HepG2 (cell line): Measurements from ENCODE around the gene ZNF175. TPM values are rescaled to one million over a fixed set of nuclear protein-coding genes. Genes with fewer than 3 reads are reported as not detected.
A peak's percentile ranks its signal among the peaks of the same experiment; 100 is the strongest.

Source experiments
- AGO2 ChIP-seq: fragments of 200-400 bp; formaldehyde crosslinking; optimal IDR thresholded peaks from 2 replicates; pipeline ENCODE3; 2017; ENCODE audit warnings: mild to moderate bottlenecking, low read depth, low read length, moderate library complexity
- ATF4 ChIP-seq, 2 experiments: fragments of 450-650 bp in 1 of 2; sonication (generic) in 1 of 2; formaldehyde crosslinking; IDR thresholded peaks; 2 replicates each; pipeline versions ENCODE4 v1.5.0 to v1.8.0; 2020 to 2022; ENCODE audit warnings: mild to moderate bottlenecking in 1 of 2, missing genetic modification reagents in 1 of 2
- CREB1 ChIP-seq, 2 experiments: fragments of 450-650 bp in 1 of 2; IDR thresholded peaks; 2 replicates each; pipeline ENCODE4 v1.6.1; 2016 to 2017; ENCODE audit warnings: control low read depth in 1 of 2, mild to moderate bottlenecking in 1 of 2, missing compliant biosample characterization in 1 of 2, missing genetic modification characterization in 1 of 2
- ERF ChIP-seq: IDR thresholded peaks from 2 replicates; pipeline ENCODE4 v1.6.1; 2018; ENCODE audit warnings: missing biosample characterization, missing genetic modification reagents
- ETV5 ChIP-seq: IDR thresholded peaks from 2 replicates; pipeline ENCODE4 v1.6.1; 2018; ENCODE audit warnings: missing biosample characterization, missing genetic modification reagents, inconsistent platforms, borderline replicate concordance
- FOSL1 ChIP-seq: sonication (generic); formaldehyde crosslinking; IDR thresholded peaks from 2 replicates; pipeline ENCODE4 v1.9.0; 2021; ENCODE audit warnings: missing genetic modification reagents, borderline replicate concordance
- MYPOP ChIP-seq: sonication (generic); formaldehyde crosslinking; IDR thresholded peaks from 2 replicates; pipeline ENCODE4 v1.8.1; 2023; ENCODE audit warnings: mild to moderate bottlenecking, moderate library complexity, missing genetic modification reagents
- NFYB ChIP-seq: sonication (generic); formaldehyde crosslinking; IDR thresholded peaks from 2 replicates; pipeline ENCODE4 v1.4.0; 2020; ENCODE audit warnings: missing genetic modification reagents
- NR2C2 ChIP-seq: sonication (generic); formaldehyde crosslinking; IDR thresholded peaks from 2 replicates; pipeline ENCODE4 v1.4.0; 2020; ENCODE audit warnings: missing genetic modification reagents, mild to moderate bottlenecking, moderate library complexity, borderline replicate concordance
- PHF20 ChIP-seq: sonication (generic); formaldehyde crosslinking; IDR thresholded peaks from 2 replicates; pipeline ENCODE4 v1.5.0; 2020; ENCODE audit warnings: mild to moderate bottlenecking, missing genetic modification reagents
- PHF8 ChIP-seq: sonication (generic); formaldehyde crosslinking; IDR thresholded peaks from 2 replicates; pipeline ENCODE4 v1.5.0; 2020; ENCODE audit warnings: missing genetic modification reagents
- PRDM10 ChIP-seq: sonication (generic); formaldehyde crosslinking; IDR thresholded peaks from 2 replicates; pipeline ENCODE4 v1.4.0; 2020; ENCODE audit warnings: low read depth, missing genetic modification reagents
- SPEN ChIP-seq: sonication (generic); formaldehyde crosslinking; IDR thresholded peaks from 2 replicates; pipeline ENCODE4 v1.5.1; 2020; ENCODE audit warnings: low read depth, mild to moderate bottlenecking, missing genetic modification reagents
- ZBED4 ChIP-seq: sonication (generic); formaldehyde crosslinking; IDR thresholded peaks from 2 replicates; pipeline ENCODE4 v1.4.0; 2020; ENCODE audit warnings: missing genetic modification reagents, borderline replicate concordance
- ZNF512 ChIP-seq: sonication (generic); formaldehyde crosslinking; IDR thresholded peaks from 2 replicates; pipeline ENCODE4 v1.4.0; 2020; ENCODE audit warnings: mild to moderate bottlenecking, missing genetic modification reagents
- ZNF546 ChIP-seq: sonication (generic); formaldehyde crosslinking; conservative IDR thresholded peaks from 2 replicates; pipeline ENCODE4 v1.8.1; 2023; ENCODE audit warnings: mild to moderate bottlenecking, missing genetic modification reagents
- polyA plus RNA-seq, 8 experiments: library from polyadenylated mRNA; depleted of rRNA in 3 of 8; stranded (reverse) in 7 of 8; unstranded in 1 of 8; fragments of >200 nt; fragmentation: Illumina TruSeq in 4 of 8; extraction: Trizol in 4 of 8; gene quantifications; 2 replicates each; pipeline versions ENCODE4 v1.2.1 to v1.2.3, GENCODE V29; 2011 to 2016; ENCODE audit warnings: low read depth in 4 of 8, missing spikeins in 1 of 8, mixed read lengths in 1 of 8; ENCODE audit not compliant: insufficient read depth in 1 of 8
- total RNA-seq, 5 experiments: library from RNA; depleted of rRNA; stranded (reverse); fragments of >200 nt; fragmentation: Illumina TruSeq; extraction: Trizol; gene quantifications; 2 replicates each; pipeline ENCODE4 v1.2.3, GENCODE V29; 2016; ENCODE audit warnings: low read depth in 1 of 5

Gene ZNF175
- total and polyA plus RNA-seq, 2 of the 13 experiments (the other 11 are each of a cell fraction or from before 2014, with no cell fraction given) = 1.2 to 1.5 TPM

- peak in 1 of 2 experiments; percentile 22; a peak in 1 of 4 replicates for TF ChIP-seq ATF4 (CRISPR knock-in tag; IDR thresholded peaks at IDR 0.05)
- TF ChIP-seq NR2C2 (CRISPR knock-in tag) = peak; percentile 53; the same call in 1 of the 2 replicates
- TF ChIP-seq ERF (CRISPR knock-in tag) = no peak
- TF ChIP-seq ZNF512 (CRISPR knock-in tag) = peak; percentile 78; the same call in 1 of the 2 replicates
- no peak for TF ChIP-seq FOSL1 (CRISPR knock-in tag)
- TF ChIP-seq NFYB (CRISPR knock-in tag) = peak; percentile 13; the same call in 1 of the 2 replicates
- TF ChIP-seq AGO2 = peak; percentile 18
- no peak for TF ChIP-seq ZNF546
- TF ChIP-seq PHF8 (CRISPR knock-in tag) = peak; percentile 39; the same call in 1 of the 2 replicates
- TF ChIP-seq ZBED4 = peak; percentile 75; the same call in 1 of the 2 replicates
- peak; percentile 43; the same call in 1 of the 2 replicates for TF ChIP-seq MYPOP (CRISPR knock-in tag)
- peak; percentile 54 for TF ChIP-seq CREB1 (IDR thresholded peaks at IDR 0.05)
- peak; percentile 77; the same call in 1 of the 2 replicates for TF ChIP-seq CREB1 (CRISPR knock-in tag; IDR thresholded peaks at IDR 0.05)
- peak; percentile 54 for TF ChIP-seq SPEN (CRISPR knock-in tag)
- TF ChIP-seq ETV5 (CRISPR knock-in tag) = no peak
- TF ChIP-seq PRDM10 (CRISPR knock-in tag) = 0 out of 2 replicates have a peak, but pooled peaks have one; percentile 42
- TF ChIP-seq PHF20 (CRISPR knock-in tag) = peak; percentile 58
Observed at GRCh38 chr19:51593969-51594773, 23.1 kb downstream of the ZNF175 start (continued).
